Measurements from ENCODE around the gene PTPRR.

- no peak for TF ChIP-seq FOXP2 (optimal IDR thresholded peaks at IDR 0.05; ENCODE audit: borderline replicate concordance, extremely low read depth, extremely low read length, insufficient read depth)
- TF ChIP-seq POLR2AphosphoS5 (IDR thresholded peaks at IDR 0.05; ENCODE audit: low read depth, low read length) = no peak
Measured at GRCh38 chr12:70960484-70960883, 39.9 kb upstream of the PTPRR start.
